NCI-H446 (cell line): ENCODE measurements around the gene CCT3.
"Not testable (repeated sequence)": the region's sequence is repeated elsewhere in the genome, so short reads cannot be mapped to it uniquely, and the experiment has no call there.

Source experiments
- DNase-seq, 2 experiments: peaks; one replicate each; lab custom pipeline; 2025; lab: John Stamatoyannopoulos, UW

Gene CCT3

GRCh38 chr1:156368889-156369684, 31.0 kb upstream of the CCT3 start, which contains the start of gene RHBG:
Gene RHBG (plus strand): TSS chr1:156369211. CDS start chr1:156369250, 39 bp downstream.
- no peak for DNase-seq

DNA sequence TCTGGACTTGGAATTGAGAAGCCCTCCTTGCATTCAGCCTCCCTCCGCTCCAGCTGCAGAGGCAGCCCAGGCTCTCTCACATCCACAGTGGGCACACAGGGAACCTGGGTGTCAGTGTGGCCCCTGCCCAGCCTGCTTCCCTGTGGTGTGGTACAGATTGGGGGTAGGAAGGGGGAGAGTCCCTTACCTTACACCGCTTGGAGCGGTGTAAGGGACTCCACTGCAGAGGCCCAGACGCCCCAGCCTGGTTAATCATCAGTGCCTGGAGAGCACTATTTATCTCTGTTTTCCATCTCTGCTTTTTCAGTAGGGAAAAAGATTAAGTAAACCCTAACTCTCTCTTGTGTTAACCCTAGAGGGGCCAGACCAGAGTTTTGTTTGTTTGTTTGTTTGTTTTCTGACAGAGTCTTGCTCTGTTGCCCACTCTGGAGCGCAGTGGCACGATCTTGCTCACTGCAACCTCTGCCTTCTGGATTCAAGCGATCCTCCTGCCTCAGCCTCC, 30.1 kb upstream of the CCT3 start:
- no peak for DNase-seq

GRCh38 chr1:156367383-156368156, 29.5 kb upstream of the CCT3 start:
- DNase-seq = no peak

DNA sequence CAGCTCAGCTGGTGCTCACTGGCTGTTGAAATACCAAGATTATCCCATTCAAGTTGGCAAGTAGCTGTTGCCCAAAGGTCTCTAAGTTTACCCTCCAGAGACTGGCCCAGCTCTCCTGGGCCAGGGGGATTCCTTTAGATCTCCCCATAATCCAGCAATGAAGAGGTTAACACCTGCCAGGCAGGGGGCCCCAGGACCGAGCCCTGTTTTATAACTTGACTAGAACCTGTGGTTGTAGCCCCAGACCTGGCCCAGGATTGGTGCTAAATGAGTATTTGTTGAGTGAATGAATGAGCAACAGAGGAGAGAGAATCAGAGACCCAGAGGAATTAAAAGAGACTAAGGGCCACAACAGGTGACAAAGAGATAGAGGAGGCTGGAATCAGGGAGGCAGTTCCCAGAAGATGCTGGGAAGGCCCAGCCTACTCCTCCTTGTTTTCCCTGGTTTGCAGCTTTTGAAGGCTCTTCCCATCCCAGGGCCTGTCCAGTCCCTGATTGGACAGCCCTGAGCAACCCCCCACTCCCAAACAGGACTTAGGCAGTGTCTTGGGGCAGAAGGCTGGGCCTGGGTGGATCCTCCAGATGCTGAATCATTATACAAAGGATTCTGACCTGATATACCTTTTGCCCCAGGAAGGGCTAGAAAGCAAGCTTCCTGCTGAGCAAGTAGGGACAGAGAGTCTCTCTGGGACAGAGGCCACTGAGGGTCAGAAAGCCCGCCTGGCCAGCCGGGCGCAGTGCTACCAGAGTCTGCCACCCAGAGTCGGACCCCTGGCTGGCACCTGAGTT, 28.5 kb upstream of the CCT3 start:
- no peak for DNase-seq

DNA sequence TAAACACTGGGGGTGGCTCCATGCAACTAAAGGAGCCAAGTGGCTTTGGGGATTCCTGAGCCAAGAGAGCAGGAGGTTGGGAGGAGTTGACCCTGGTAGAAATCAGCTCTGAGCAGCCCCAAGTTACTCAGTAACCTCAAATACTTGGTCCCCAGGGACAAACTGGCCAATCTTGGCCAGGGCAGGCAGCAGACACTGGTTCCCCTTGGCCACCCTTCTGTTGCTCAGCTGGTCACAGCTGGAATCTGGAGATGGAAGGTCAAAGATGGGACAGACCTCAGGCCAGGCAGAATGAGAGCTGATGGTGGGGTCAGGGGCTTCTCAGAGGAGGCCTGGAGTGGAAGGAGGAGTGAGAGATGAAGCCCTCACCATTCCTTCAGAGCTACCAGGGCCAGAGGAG, 27.7 kb upstream of the CCT3 start:
- no peak for DNase-seq

- DNase-seq = no peak
Measured at GRCh38 chr1:156360534-156360933, 22.4 kb upstream of the CCT3 start.

- DNase-seq = peak in 1 of 2 experiments; percentile 28
Measured at GRCh38 chr1:156359973-156360372, 21.9 kb upstream of the CCT3 start.

GRCh38 chr1:156359249-156359648, 21.2 kb upstream of the CCT3 start:
- DNase-seq = no peak

DNA sequence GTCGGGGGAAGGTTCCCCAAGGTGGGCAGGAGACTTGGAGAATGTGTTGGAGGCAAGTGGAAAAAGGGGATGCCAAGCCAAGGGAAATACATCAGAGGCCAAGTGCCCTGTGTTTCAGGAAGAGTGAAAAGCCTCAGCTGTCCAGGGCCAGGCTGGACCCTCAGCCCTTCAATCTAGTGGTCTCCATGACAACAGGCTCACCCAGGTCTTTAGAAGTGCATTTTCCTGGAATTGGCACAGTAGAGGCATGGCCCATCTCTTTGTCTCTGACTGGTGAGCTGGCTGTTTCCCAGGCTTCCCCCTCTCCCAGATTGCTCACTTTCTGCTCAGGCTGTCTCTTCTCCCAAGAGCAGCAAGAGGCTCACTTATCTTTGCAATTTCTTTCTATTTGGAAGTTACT, 20.5 kb upstream of the CCT3 start:
- no peak for DNase-seq

DNA sequence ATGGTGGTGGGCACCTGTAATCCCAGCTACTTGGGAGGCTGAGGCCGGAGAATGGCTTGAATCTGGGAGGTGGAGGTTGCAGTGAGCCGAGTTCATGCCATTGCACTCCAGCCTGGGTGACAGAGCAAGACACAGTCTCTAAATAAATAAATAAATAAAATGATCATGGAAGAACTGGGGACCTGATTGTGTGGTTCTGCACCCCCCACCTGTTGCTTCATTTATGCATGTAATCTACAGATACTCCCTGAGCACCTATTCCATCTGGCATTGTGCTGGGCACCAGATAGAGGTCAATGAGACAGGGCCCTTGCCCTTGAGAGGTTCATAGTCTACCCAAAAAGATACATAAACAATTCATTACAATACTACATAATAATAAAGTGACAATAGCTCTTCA, 19.9 kb upstream of the CCT3 start:
- no peak for DNase-seq

DNA sequence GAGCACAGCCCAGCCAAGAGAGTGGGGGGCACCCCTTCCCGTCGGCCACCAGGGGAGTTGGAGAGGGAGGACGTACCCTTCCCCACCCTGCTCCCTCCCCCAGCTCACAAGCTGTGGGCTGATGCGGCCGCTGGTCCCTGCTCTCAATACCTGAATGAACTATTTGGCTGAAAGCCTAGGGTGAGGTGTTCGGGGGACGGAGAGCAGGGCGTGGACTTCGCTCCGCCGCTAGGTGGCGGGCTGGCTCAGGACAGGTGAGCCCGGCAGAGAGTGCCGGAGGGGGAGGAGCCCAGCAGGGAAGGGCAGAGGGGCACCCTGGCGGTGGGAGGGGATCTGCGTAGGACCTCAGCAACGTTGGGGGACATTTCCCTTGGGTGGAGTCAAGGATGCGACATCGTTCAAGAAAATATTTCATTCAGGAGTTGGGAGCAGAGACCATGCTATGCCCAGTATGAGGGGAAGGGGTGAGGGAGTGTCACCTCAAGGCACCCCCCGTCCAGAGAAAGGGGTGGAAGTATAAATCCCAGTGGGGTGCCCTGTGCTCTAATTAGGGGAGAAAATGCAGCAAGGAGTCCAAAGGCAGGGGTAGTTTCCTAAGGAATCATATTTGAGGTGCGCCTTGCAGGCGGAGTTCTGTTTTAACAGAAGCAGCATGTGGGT, 18.9 kb upstream of the CCT3 start:
- DNase-seq = peak in 1 of 2 experiments; percentile 43

- no peak for DNase-seq
Measured at GRCh38 chr1:156356262-156356874, 18.3 kb upstream of the CCT3 start.

GRCh38 chr1:156352481-156352880, 14.4 kb upstream of the CCT3 start:
- not testable (repeated sequence) for DNase-seq

DNA sequence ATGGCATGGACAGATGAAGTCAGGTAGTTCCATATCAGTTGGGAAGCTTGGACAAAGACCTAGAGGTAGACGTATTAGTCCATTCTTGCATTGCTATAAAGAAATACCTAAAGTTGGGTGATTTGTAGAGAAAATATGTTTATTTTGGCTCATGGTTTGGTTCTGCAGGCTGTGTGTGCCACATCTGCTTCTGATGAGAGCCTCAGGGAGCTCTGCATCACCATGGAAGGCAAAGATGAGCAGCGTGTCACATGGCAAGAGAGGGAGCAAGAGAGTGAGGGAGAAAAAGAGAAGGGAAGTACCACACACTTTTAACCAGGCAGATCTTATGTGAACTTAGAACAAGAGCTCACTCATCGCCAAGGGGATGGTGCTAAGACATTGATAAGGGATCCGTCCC, 9.2 kb upstream of the CCT3 start:
- no peak for DNase-seq

GRCh38 chr1:156346636-156347035, 8.5 kb upstream of the CCT3 start:
- DNase-seq = peak in 1 of 2 experiments; percentile 21

DNA sequence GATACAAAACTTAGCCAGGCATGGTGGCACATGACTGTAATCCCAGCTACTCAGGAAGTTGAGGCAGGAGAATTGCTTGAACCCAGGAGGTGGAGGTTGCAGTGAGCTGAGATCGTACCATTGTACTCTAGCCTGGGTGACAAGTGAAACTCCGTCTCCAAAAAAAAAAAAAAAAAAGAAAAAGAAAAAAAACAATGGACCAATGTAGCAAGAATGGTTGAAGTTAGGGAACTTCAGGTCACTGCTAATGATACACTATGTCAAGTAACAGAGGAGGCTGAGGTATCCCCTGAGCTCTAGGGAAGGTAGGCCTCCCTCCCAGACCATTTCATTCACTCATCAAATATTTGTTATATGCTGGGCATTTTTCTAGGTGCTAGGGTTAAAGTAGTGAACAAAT, 7.9 kb upstream of the CCT3 start:
- DNase-seq = not testable (repeated sequence)

- no peak for DNase-seq
Measured at GRCh38 chr1:156344409-156344808, 6.3 kb upstream of the CCT3 start.

GRCh38 chr1:156342166-156342955, 4.3 kb upstream of the CCT3 start:
- DNase-seq = no peak

- DNase-seq = peak in 1 of 2 experiments; percentile 55
Measured at GRCh38 chr1:156337888-156338179, 258 bp downstream of the CCT3 start.

DNA sequence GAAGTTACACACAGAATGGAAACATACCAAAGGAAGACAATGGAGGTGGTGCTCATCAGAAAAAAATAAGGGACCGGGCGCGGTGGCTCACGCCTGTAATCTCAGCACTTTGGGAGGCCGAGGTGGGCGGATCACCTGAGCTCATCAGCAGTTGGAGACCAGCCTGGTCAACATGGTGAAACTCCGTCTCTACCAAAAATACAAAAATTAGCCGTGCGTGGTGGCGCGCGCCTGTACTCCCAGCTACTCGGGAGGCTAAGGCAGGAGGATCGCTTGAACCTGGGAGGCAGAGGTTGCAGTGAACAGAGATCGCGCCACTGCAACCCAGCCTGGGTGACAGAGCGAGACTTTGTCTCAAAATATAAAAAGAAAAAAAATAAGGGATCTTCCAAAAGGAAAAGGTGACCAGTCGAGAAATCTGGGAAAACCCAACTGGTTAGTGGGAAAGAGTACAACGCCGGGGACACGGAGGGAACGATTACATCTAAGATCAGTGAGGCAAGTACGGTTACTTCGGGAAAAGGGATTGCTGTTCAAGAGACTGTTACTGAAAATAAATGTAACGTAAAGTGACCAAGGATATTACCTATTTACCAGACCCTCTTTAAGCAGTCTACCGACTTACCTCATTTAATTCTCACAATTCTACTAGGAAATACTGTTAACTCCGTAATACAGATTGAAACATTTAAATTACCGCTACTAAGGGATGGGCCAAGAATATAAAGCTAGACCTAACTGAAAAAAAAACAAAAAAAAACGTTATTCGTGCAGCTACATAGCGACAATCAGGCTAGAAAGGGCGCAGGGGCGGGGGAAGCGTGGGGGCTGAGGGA, 822 bp downstream of the CCT3 start:
- no peak for DNase-seq
